ENCODE results near the gene B3GNT2. TPM values are rescaled to one million over a fixed set of nuclear protein-coding genes. Genes with fewer than 3 reads are reported as not detected.

B3GNT2 gene
- total RNA-seq, 1 donor from 2014 or later, result 44.2 TPM

GRCh38 chr2:62205554-62205953, 9.6 kb downstream of the B3GNT2 start:
- no peak for DNase-seq (ENCODE audit: low read depth)

DNA sequence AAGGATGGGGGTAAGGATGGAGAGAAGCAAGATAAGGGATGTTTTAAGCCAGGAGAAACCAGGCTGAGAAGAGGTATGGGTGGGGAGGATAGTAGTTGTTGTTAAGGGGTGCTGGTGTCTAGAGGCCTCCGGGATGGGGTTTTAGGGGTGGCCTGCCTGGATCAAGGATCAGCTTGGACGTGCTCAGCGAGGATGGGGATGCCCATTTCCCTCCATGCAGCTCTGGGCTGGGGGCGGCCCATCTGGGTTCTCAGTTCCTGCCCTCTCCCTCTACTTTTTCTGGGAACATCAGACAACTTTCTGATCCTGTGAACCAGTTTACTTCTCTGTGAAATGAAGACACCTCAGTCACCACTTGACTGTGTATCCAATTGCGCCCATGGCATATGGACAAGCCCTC, 10.1 kb downstream of the B3GNT2 start:
- DNase-seq (ENCODE audit: low read depth), result no peak

DNA sequence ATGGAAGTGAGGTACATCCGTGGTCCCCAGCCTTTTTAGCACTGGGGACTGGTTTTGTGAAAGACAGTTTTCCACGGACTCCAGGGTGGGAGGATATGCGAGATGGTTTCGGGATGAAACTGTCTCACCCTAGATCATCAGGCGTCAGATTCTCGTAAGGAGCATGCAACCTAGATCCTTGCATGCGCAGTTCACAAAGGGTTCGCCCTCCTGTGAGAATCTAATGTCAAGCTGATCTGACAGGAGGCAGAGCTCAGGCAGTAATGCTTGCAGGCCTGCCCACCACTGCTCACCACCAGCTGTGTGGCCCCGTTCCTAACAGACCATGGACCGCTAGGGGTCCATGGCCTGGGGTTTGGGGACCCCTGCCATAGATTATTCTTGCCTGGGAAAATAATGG, 11.6 kb downstream of the B3GNT2 start:
- DNase-seq (ENCODE audit: low read depth), result no peak

DNA sequence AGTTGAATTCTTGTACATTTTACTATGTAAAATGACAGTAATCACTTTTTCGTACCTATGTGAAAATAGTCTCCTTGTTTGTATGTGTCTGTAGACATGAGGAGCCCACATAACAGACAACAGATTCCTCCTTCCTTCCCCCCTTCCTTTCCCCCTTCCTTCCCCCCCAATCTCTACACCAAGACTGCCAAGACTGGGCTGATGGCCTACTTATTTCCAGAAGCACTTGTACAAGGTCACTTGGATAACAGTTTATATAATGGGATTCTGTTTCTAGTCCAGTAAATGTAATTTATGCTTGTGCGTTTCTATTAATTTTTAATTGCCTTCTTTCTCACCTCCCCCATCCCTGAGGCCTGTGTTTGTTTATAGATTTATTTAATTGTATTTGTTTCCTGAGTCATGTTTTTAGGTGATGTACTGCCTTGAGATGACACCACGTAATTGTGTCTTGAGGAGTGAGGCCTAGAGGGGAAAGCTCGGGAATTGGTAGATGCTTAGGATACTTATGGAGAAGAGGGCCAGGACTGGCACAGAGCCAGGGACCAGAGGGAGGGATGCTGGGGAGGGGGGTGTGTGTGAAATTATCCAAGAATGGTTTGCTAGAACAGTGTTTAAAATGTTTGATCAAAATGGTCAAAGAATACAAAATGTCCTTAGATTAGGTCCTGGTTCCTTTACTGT, 12.3 kb downstream of the B3GNT2 start:
- no peak for DNase-seq (ENCODE audit: low read depth)

DNA sequence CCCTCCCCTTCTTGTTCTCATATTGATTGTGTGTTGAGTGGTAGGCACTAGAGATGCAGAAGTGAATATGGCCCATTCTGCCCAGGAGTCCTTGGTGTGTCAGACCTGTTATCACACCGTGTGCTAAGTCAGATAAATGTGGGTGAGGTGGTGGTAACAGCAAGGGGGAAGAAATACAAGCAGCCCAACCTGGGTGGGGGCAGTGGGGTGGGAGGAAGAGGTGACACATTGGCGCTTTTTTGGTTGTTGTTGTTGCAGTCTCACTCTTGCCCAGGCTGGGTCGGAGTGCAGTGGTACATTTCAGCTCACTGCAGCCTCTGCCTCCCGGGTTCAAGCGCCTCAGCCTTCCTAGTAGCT, 12.8 kb downstream of the B3GNT2 start:
- DNase-seq (ENCODE audit: low read depth), result no peak

DNA sequence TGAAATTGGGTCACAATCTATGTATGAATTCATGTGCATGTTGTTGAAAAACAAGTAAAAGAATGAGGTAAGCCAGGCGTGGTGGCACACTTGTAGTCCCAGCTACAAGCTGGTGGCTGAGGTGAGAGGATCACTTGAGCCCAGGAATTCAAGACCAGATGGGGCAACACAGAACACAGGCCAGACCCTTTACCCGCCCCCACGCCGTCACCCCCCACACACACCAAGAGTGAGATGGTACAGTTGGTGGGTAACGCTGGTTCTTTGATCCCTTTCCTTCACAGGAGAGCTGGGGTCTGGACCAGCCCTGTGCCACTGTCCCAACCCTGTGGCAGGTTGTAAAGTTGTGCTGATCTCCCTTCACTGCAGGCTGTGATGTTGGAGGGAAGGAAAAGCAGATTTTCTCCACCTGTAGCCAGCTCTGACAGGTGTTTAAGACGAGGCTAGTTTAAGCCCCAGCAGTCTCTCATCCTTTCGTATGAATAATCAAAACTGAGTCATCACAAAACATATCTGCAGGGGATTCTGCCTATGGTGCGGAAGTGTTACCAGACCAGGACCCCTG, 13.6 kb downstream of the B3GNT2 start:
- DNase-seq (ENCODE audit: low read depth), result no peak

- peak; percentile 52 for DNase-seq (ENCODE audit: low read depth)
Measured at GRCh38 chr2:62215306-62216064, 19.6 kb downstream of the B3GNT2 start.

DNA sequence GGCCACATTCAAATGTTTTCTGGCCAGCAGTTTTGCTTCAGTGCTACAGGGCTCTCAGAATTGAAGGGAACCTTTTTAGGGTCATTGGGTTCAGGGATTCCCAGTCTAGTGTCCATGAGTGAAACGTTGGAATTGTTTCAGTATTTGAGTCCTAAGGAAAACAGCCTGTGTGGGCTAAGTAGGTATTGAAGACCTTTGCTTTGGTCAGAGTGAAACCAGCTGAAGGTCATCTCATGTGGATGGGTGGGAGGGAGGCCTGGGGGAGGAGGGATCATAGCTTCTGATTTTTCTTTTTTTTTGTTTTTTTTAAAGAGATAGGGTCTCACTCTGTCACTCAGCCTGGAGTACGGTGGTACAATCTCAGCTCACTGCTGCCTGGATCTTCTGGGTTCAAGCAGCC, 20.2 kb downstream of the B3GNT2 start:
- DNase-seq (ENCODE audit: low read depth), result no peak

DNA sequence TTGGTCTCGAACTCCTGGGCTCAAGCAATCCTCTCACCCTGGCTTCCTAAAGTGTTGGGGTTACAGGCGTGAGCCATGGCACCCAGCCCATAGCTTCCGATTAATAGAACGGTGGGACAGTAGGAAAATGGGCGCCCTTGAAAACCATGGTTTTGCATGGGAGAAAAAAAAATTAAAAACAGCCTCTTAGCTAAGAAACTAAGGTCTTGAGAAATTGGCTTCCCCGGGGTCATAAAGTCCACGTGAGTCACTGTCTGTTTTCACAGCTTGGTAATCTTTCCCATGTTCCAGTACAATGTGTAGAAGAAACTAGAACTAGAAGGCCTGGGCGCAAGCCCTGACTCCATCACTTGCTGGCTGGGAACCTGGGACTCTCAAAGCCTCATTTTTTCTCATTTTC, 20.7 kb downstream of the B3GNT2 start:
- peak; percentile 96 for DNase-seq (ENCODE audit: low read depth)

DNA sequence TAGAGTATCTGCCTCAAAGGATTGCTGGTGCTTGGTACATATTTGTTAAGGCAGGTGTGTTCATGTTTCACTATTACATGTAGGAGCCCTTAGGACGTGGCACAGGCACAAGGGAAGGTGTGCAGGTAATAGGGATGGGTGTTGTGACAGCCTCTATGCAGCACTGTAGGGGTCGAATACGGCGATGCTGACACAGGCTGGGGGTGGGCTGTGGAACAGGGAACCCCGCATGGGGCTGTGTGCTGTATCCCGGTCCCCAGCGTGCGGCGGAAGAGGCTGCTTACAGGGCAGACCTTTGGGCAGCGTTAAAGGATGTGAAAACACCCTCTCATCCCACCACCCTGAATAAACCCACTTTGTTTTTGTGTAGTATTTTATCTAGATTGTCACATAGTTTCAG, 21.5 kb downstream of the B3GNT2 start:
- no peak for DNase-seq (ENCODE audit: low read depth)

DNA sequence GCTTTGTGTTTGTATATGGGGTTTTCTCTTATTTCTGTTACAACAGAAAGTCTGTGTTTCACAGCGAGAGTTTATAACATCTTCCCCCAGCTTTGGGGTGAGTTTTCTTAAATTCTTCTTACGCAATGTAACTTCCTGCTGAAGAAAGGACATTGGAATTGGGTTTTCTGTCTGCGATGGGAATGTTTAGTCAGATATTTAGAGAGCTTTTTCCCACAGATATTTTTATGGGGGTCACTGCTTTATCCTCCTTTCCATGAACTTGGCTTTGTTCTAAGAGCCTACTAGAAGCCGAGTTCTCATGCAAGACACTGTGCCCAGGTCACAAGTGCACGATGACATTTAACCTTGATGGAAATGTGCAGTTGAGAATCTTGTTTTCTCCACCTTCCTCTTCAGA, 22.1 kb downstream of the B3GNT2 start:
- DNase-seq (ENCODE audit: low read depth), result peak; percentile 67

- DNase-seq (ENCODE audit: low read depth), result no peak
Measured at GRCh38 chr2:62219407-62220159, 23.7 kb downstream of the B3GNT2 start.

DNA sequence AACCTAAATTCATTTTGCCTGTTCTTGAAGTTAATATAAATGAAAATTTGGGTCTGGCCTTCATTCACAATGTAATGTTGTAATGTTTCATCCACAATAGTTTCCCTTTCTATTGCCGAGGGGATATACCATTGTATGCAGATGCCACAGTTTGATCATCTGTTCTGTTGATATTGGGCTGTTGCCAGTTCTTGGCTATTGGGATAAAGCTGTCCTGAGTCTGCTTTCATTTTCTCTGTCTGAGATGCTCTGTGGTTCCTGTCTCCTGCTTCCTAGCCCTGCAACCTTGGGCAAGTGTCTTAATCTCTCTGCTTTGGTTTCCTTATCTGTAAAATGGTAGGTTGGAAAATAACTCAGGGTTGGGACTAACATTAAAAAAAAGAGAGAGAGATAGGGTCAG, 25.2 kb downstream of the B3GNT2 start:
- peak; percentile 63 for DNase-seq (ENCODE audit: low read depth)

DNA sequence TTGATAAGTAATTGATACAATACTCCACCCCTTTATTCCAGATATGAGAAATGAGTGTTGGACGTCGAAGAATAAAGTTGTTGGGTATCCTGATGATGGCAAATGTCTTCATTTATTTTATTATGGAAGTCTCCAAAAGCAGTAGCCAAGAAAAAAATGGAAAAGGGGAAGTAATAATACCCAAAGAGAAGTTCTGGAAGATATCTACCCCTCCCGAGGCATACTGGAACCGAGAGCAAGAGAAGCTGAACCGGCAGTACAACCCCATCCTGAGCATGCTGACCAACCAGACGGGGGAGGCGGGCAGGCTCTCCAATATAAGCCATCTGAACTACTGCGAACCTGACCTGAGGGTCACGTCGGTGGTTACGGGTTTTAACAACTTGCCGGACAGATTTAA, 26.3 kb downstream of the B3GNT2 start:
- no peak for DNase-seq (ENCODE audit: low read depth)

GRCh38 chr2:62222674-62223073, 26.8 kb downstream of the B3GNT2 start:
- no peak for DNase-seq (ENCODE audit: low read depth)

DNA sequence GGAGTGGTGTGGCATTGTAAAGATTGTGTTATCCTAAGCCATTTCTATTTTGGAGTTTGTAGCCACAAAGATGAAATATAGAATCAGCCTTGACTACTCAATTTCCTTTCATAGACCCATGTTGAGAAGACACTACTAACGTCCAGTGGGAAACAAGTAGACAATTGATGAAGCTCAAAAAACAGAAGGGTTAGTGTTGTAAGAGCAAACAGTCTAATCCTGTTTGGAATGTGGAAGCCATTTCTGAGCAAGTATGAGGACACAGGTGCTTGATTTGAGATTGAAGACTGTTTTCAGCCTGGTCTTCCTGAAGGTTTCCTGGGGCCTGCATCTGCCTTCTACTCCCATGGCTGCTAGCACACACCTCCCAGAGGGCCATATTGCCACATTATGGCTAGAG, 29.1 kb downstream of the B3GNT2 start:
- DNase-seq (ENCODE audit: low read depth), result no peak

GRCh38 chr2:62227386-62228075, 31.6 kb downstream of the B3GNT2 start:
- DNase-seq (ENCODE audit: low read depth), result no peak

GRCh38 chr2:62229082-62229605, 33.2 kb downstream of the B3GNT2 start:
- no peak for DNase-seq (ENCODE audit: low read depth)

DNA sequence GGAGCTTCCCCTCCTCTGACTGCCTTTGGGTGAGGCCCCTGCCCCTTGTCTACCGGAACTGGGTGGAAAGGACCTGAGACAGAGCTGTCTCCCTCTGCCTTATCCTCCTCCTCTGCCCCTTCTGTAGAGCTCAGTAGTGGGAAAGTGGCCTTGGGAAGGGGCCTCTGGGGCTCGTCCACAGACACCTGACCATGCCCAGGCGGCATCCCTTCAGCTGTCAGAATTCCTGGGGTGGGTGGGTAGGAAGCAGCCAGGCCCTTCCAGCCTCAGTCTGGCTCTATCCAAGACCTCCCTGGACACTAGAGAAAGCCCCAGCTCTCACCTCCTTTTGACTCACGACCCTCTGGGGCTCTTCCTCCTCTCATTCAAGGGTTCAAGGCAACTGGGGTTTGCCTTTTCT, 35.6 kb downstream of the B3GNT2 start:
- no peak for DNase-seq (ENCODE audit: low read depth)

DNA sequence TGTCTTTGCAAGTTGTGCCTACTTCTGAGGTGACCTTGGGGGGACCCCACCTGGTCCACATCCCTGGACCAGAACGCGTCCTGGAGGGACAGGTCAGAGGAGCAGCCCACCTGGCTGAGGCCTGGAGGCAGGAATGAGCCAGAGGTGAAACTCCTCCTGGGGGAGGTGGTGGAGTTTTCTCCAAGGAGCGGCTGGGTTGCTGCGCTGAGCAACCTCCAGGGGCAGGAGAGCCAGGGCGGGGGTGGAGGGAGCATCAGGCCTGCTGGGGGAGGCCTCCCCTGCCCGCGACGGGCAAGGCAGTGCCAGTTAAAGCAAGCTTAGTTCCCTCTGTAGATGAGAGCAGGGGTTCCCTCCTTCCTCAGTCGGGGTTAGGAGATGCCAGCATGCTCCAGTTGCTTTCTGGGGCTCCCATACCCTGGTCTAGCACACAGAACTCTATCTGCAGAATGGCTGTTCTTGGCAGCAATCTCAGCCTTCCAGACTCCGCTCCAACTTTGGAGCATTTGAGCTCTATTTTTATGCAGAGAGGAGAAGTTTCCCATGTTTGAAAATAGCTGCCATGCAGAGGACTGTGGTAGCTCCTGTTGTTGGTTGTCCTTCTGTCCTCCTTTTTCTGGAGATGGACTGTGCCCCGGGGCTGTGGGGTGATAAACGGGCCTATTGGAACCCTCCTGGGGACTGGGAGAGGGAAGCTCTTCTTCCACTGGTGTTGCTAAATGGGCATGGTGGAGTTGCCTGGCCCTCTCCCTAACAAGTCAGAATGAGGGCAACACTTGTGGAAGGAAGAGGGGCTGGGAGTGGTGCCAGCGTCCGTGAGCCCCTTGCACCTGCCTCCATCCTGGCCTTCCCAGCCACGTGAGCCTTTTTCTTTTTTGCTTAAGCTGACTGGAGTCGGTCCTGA, 39.1 kb downstream of the B3GNT2 start:
- no peak for DNase-seq (ENCODE audit: low read depth)

DNA sequence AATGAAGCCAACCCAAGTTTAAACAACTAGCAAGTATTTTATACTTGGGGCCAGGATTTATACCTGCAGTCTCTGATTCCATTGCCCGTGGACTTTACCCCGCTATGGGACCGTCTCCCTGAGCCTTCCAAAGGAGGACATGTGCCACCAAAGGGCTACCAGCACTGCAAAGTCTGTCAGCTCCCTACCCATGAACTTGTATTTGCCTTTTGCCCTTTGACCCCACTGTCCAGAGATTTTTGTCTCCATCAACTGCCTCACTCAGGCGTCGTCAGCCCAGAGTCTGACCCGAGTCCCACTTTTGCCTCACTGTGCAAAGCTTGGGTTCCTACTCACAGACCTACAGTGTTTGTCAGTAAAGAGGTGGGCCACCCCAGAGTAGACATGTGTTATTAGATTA, 40.6 kb downstream of the B3GNT2 start:
- DNase-seq (ENCODE audit: low read depth), result no peak

Measured in renal cortical epithelial cell (primary cell).